RPMI7951 (cell line): ENCODE results near the gene PLEKHM2. TPM values are rescaled to one million over a fixed set of nuclear protein-coding genes. Genes with fewer than 3 reads are reported as not detected.
"Not testable (repeated sequence)": the region's sequence is repeated elsewhere in the genome, so short reads cannot be mapped to it uniquely, and the experiment has no call there.

Source experiments
- DNase-seq: peaks from one replicate; pipeline ENCODE4 v3.0.0-alpha.2; 2012; ENCODE audit warnings: low read depth
- total RNA-seq: library from RNA; depleted of rRNA; stranded (reverse); fragments of >200 nt; shearing (Covaris generic); gene quantifications from 2 replicates; pipeline ENCODE4 v1.2.3, GENCODE V29; 2014; rRNA removed

Gene PLEKHM2
- 22.6 and 24.3 TPM in 2 replicates for total RNA-seq

GRCh38 chr1:15684042-15684461 lies at the start of gene PLEKHM2:
TSS of gene PLEKHM2 (plus strand) at chr1:15684320. CDS start at chr1:15684559, 239 bp downstream.
- DNase-seq: peak; percentile 49

GRCh38 chr1:15636436-15636835 lies 47.7 kb upstream of the PLEKHM2 start:
- DNase-seq: no peak

- DNase-seq: no peak
These were observed 46.3 kb upstream of the PLEKHM2 start for GRCh38 chr1:15637826-15638225.

- no peak for DNase-seq
These were observed 44.9 kb upstream of the PLEKHM2 start for GRCh38 chr1:15639262-15639661.

GRCh38 chr1:15639931-15640330 lies 44.2 kb upstream of the PLEKHM2 start:
- no peak for DNase-seq

- DNase-seq: no peak
These were observed 43.5 kb upstream of the PLEKHM2 start for GRCh38 chr1:15640667-15641066.

GRCh38 chr1:15649937-15650336 lies 34.2 kb upstream of the PLEKHM2 start:
- no peak for DNase-seq

GRCh38 chr1:15650433-15650832 lies 33.7 kb upstream of the PLEKHM2 start:
- DNase-seq: no peak

- not testable (repeated sequence) for DNase-seq
These were observed 32.0 kb upstream of the PLEKHM2 start for GRCh38 chr1:15652130-15652529.

GRCh38 chr1:15654091-15654690 lies 29.9 kb upstream of the PLEKHM2 start:
- DNase-seq: no peak

- DNase-seq: no peak
These were observed 27.7 kb upstream of the PLEKHM2 start for GRCh38 chr1:15656464-15656863.

GRCh38 chr1:15657021-15657420 lies 27.1 kb upstream of the PLEKHM2 start:
- no peak for DNase-seq

GRCh38 chr1:15660151-15660550 lies 24.0 kb upstream of the PLEKHM2 start:
- DNase-seq: no peak

GRCh38 chr1:15662477-15662876 lies 21.6 kb upstream of the PLEKHM2 start:
- DNase-seq: no peak

- no peak for DNase-seq
These were observed 20.2 kb upstream of the PLEKHM2 start for GRCh38 chr1:15663925-15664324.

GRCh38 chr1:15667362-15667761 lies 16.8 kb upstream of the PLEKHM2 start:
- DNase-seq: no peak

GRCh38 chr1:15668089-15668754 lies 15.9 kb upstream of the PLEKHM2 start:
- DNase-seq: no peak

- no peak for DNase-seq
These were observed 15.0 kb upstream of the PLEKHM2 start for GRCh38 chr1:15669074-15669473.

- no peak for DNase-seq
These were observed 14.3 kb upstream of the PLEKHM2 start for GRCh38 chr1:15669864-15670263.

GRCh38 chr1:15671430-15671829 lies 12.7 kb upstream of the PLEKHM2 start:
- no peak for DNase-seq

- DNase-seq: no peak
These were observed 9.5 kb upstream of the PLEKHM2 start for GRCh38 chr1:15674386-15675159.

- DNase-seq: no peak
These were observed 8.1 kb upstream of the PLEKHM2 start for GRCh38 chr1:15676010-15676409.
